ENCODE results near the gene ACP1.

The ACP1 gene

GRCh38 chr2:279956-280649 lies 15.4 kb downstream of the ACP1 start:
- in situ Hi-C loops (cut with MboI; ENCODE audit: low sequenced_read_pairs) = no loop called here

DNA sequence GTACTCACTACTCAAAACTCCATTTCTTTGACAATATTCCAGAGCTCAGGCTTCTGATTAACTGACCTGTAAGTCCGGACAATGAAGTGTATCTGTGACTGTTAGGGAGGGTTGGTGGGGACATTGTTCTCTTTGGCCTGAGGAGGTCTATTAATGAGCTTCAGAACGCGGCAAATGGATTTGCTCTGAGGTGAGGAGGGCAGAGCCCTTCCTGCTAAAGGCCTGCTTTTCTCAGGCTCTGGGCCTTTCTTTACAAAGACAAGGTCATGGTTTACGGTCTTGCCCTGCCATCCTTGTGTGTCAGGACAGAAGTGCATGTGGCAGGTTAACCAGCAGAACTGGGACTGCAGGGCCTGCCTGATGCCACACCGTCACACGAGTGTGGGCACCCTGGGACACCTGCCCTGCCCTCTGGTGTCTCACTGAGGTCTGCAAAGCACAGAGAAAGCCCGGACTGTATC lies 15.9 kb downstream of the ACP1 start:
- in situ Hi-C loops (cut with MboI; ENCODE audit: low sequenced_read_pairs) = no loop called here

- in situ Hi-C loops (cut with MboI; ENCODE audit: low sequenced_read_pairs) = no loop called here
Observed at GRCh38 chr2:281381-281780, 16.6 kb downstream of the ACP1 start.

- in situ Hi-C loops (cut with MboI; ENCODE audit: low sequenced_read_pairs) = no loop called here
Observed at GRCh38 chr2:282371-283263, 17.9 kb downstream of the ACP1 start.

- in situ Hi-C loops (cut with MboI; ENCODE audit: low sequenced_read_pairs) = no loop called here
Observed at GRCh38 chr2:283996-284794, 19.4 kb downstream of the ACP1 start.

DNA sequence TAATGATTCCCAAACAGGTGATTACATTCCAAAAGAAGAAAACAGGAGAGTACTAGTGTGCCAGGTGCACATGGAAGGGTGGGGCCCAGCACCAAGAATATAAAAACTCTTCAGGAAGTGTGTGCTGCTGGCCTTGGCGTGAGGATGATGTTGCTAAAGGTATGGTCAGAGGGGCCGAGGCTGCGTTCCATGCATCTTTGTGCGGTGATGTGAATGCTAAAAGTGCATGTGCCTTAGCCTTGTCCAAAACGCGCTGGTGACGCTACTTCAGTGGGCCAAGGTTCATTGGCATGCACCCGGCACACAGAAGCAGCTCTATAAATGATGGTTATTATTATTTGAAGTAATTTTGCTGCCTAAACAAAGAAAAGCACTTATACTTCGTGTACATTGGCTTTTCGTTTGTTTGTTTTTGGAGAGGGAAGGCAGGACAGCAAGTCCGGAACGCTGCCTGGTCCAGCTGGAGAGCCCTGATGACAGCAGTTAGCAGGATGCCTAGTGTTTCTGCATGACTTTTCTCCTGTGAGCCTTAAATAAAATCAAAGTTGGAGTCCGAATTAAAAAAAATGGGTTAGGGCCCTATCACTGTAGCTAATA lies 20.2 kb downstream of the ACP1 start:
- in situ Hi-C loops (cut with MboI; ENCODE audit: low sequenced_read_pairs) = no loop called here

GRCh38 chr2:285531-285930 lies 20.8 kb downstream of the ACP1 start:
- in situ Hi-C loops (cut with MboI; ENCODE audit: low sequenced_read_pairs) = no loop called here

GRCh38 chr2:286035-286434 lies 21.3 kb downstream of the ACP1 start:
- in situ Hi-C loops (cut with MboI; ENCODE audit: low sequenced_read_pairs) = no loop called here

- in situ Hi-C loops (cut with MboI; ENCODE audit: low sequenced_read_pairs) = no loop called here
Observed at GRCh38 chr2:286774-287392, 22.1 kb downstream of the ACP1 start.

GRCh38 chr2:287471-287885 lies 22.7 kb downstream of the ACP1 start:
- in situ Hi-C loops (cut with MboI; ENCODE audit: low sequenced_read_pairs) = no loop called here

GRCh38 chr2:287911-288757 lies 23.4 kb downstream of the ACP1 start, which contains the start of gene ALKAL2:
TSS of gene ALKAL2 (minus strand) at chr2:288091. CDS start at chr2:287835, 256 bp downstream.
- in situ Hi-C loops (cut with MboI; ENCODE audit: low sequenced_read_pairs) = no loop called here

DNA sequence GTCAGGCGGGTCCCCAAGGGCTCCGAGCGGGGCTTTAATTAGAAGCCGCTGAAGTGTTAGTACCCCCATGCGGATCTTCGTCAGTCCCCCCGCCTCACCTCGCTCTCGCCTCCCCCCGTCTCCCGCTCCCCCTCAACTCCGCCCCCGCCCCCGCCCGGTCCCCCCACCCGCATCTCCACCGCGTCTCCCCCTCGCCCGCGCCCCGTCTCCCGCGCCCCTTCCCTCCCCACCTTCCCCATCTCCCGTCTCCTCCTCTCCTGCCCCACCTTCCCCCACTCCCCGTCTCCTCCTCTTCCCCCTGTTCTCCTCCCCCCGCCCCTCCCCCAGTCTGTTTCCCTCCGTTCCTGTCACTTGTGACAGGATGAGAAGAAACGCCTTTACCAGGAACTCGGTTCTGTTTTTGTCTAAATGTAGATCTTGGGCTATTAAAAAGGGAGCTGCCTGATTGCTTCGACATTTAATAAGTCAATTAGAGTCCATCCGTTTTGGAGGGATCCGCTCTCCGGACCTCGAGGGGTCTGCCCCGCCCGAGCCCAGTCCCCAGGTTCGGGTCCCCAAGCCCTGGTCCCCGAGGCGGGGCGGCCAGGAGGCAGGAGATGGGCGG lies 24.1 kb downstream of the ACP1 start:
- in situ Hi-C loops (cut with MboI; ENCODE audit: low sequenced_read_pairs) = no loop called here

- in situ Hi-C loops (cut with MboI; ENCODE audit: low sequenced_read_pairs) = no loop called here
Observed at GRCh38 chr2:289362-290089, 24.8 kb downstream of the ACP1 start.

DNA sequence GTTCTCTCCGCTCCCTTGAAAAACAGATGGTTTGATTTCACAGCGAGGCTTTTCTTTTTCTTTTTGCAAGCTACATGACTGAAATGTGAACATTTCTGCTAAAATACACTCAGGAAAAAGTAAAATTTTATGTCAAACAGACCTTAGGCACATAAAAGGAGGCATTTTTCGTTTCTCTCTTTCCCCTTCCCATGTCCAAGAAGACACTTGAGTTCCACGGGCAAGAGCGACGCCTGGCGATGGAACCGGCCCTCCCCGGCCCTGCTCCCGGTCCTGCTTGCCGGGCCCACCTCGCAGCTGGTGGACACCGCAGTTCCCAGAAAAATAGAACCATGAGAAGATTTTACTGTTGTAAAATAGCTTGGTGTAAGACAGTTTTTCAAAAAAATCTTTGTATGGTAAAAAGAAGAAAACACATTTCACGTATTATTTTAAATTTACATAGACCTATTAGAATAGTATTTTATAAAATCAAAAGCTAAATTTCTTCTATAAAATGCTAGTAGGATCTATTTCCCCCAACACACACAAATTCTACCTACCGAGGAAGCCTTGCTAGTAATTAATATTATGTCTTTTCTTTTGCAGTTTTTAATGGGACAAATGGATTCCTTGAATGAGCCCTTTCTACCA lies 25.5 kb downstream of the ACP1 start:
- in situ Hi-C loops (cut with MboI; ENCODE audit: low sequenced_read_pairs) = no loop called here

- in situ Hi-C loops (cut with MboI; ENCODE audit: low sequenced_read_pairs) = no loop called here
Observed at GRCh38 chr2:295090-295489, 30.3 kb downstream of the ACP1 start.

GRCh38 chr2:296354-296753 lies 31.6 kb downstream of the ACP1 start:
- in situ Hi-C loops (cut with MboI; ENCODE audit: low sequenced_read_pairs) = no loop called here

GRCh38 chr2:305366-305765 lies 40.6 kb downstream of the ACP1 start:
- in situ Hi-C loops (cut with MboI; ENCODE audit: low sequenced_read_pairs) = no loop called here
